WTC11 (cell line): ENCODE results near the gene PRCC. TPM values are rescaled to one million over a fixed set of nuclear protein-coding genes. Genes with fewer than 3 reads are reported as not detected.

Experiments
- ATAC-seq: fragments of 200-7000 bp; cut with Tn5 transposase; 2 replicates; pipeline ENCODE4 v1.10.0; 2021; ENCODE audit warnings: mild to moderate bottlenecking, moderate library complexity
- CTCF ChIA-PET: fragments of 300-600 bp; sonication (Branson Sonifier 250); formaldehyde crosslinking; loops from one replicate; lab custom pipeline; 2021; ENCODE audit warnings: antibody characterized with exemption; lab: Charles Lee
- POLR2A ChIA-PET: fragments of 350-600 bp; sonication (Branson Sonifier 250); formaldehyde crosslinking; loops from one replicate; lab custom pipeline; 2021; ENCODE audit warnings: antibody characterized with exemption; lab: Charles Lee
- DNase-seq: peaks from one replicate; pipeline ENCODE4 v3.0.0; 2021; ENCODE audit warnings: low spot score
- H3K27ac Mint-ChIP-seq: 2 replicates; pipeline ENCODE4 v1.8.0; 2021; ENCODE audit warnings: mixed read lengths
- H3K27me3 Mint-ChIP-seq: 2 replicates; pipeline ENCODE4 v1.8.0; 2021; ENCODE audit warnings: low read depth, mild to moderate bottlenecking, moderate library complexity, mixed read lengths
- H3K36me3 Mint-ChIP-seq: 2 replicates; pipeline ENCODE4 v1.8.0; 2021; ENCODE audit warnings: mixed read lengths
- H3K4me1 Mint-ChIP-seq: 2 replicates; pipeline ENCODE4 v1.8.0; 2022; ENCODE audit warnings: mixed read lengths
- H3K4me3 Mint-ChIP-seq: 2 replicates; pipeline ENCODE4 v1.8.0; 2021; ENCODE audit warnings: mild to moderate bottlenecking, moderate library complexity, mixed read lengths
- H3K9me3 Mint-ChIP-seq: 2 replicates; pipeline ENCODE4 v1.8.0; 2021; ENCODE audit warnings: mixed read lengths
- EMX1 ChIP-seq: fragments of 250-450 bp; sonication (Bioruptor Pico); IDR thresholded peaks from 2 replicates; pipeline ENCODE4 v1.8.0; 2021; ENCODE audit warnings: mild to moderate bottlenecking
- SP1 ChIP-seq: sonication (generic); formaldehyde crosslinking; conservative IDR thresholded peaks from 2 replicates; pipeline ENCODE4 v1.8.1; 2022; ENCODE audit warnings: missing genetic modification reagents
- TEAD1 ChIP-seq: sonication (generic); formaldehyde crosslinking; IDR thresholded peaks from 2 replicates; pipeline ENCODE4 v1.8.0; 2022; ENCODE audit warnings: mild to moderate bottlenecking, missing genetic modification reagents
- TEAD4 ChIP-seq: sonication (generic); formaldehyde crosslinking; IDR thresholded peaks from 2 replicates; pipeline ENCODE4 v1.8.0; 2022; ENCODE audit warnings: mild to moderate bottlenecking, missing genetic modification reagents
- ZNF219 ChIP-seq: sonication (generic); formaldehyde crosslinking; IDR thresholded peaks from 2 replicates; pipeline ENCODE4 v1.8.0; 2023; ENCODE audit warnings: missing genetic modification reagents, mild to moderate bottlenecking, borderline replicate concordance
- ZNF232 ChIP-seq: sonication (generic); formaldehyde crosslinking; IDR thresholded peaks from 2 replicates; pipeline ENCODE4 v1.8.0; 2022; ENCODE audit warnings: mild to moderate bottlenecking, missing genetic modification reagents
- ZNF423 ChIP-seq: fragments of 250-450 bp; sonication (Bioruptor Pico); IDR thresholded peaks from 2 replicates; pipeline ENCODE4 v2.1.2; 2022; ENCODE audit warnings: mild to moderate bottlenecking, moderate library complexity
- total RNA-seq: library from RNA; stranded (reverse); gene quantifications from 3 replicates; pipeline ENCODE4 v1.2.3, GENCODE V29; 2021
- TF ChIP-seq, protein P1 (sequence below): fragments of 250-450 bp; sonication (Bioruptor Pico); IDR thresholded peaks from 2 replicates; pipeline ENCODE4 v1.9.0; 2021; ENCODE audit warnings: mild to moderate bottlenecking
- TF ChIP-seq, protein P2 (sequence below): sonication (generic); formaldehyde crosslinking; IDR thresholded peaks from 2 replicates; pipeline ENCODE4 v1.8.0; 2022; ENCODE audit warnings: missing genetic modification reagents
- TF ChIP-seq, protein P3 (sequence below): sonication (generic); formaldehyde crosslinking; IDR thresholded peaks from 2 replicates; pipeline ENCODE4 v1.8.0; 2022; ENCODE audit warnings: mild to moderate bottlenecking, missing genetic modification reagents
- TF ChIP-seq, protein P4 (sequence below): sonication (generic); formaldehyde crosslinking; IDR thresholded peaks from 2 replicates; pipeline ENCODE4 v1.8.1; 2023; ENCODE audit warnings: mild to moderate bottlenecking, moderate library complexity, missing genetic modification reagents
- TF ChIP-seq, protein P5 (sequence below): sonication (generic); formaldehyde crosslinking; IDR thresholded peaks from 2 replicates; pipeline ENCODE4 v1.8.1; 2023; ENCODE audit warnings: mild to moderate bottlenecking, missing genetic modification reagents, moderate library complexity

PRCC gene
- total RNA-seq, 1 experiment from 2014 or later = 97.4 TPM

DNA sequence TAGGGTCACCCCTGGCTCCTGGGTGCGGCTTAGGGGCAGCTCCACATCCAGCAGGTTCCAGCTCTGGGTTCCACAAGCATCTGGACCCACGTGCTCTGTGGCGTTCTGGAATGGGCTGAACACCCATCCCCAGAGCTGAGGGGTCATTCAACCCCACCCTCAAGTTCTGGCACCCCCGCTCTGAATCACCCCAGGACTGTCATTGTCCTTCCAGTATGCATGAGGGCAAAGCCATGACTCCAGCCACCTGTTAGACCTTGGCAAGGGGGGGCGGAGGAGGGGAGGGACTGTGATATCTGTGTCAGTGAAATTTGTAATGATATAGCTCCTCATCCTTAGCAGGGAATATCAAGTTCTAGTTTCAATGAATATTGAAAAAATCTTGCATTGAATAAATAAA is 79.3 kb downstream of the PRCC start (continued):
- TF ChIP-seq, protein P1, sequence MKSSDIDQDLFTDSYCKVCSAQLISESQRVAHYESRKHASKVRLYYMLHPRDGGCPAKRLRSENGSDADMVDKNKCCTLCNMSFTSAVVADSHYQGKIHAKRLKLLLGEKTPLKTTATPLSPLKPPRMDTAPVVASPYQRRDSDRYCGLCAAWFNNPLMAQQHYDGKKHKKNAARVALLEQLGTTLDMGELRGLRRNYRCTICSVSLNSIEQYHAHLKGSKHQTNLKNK = no peak
- TF ChIP-seq ZNF423 (CRISPR knock-in tag) (no peak), ZNF219 (CRISPR knock-in tag) (no peak)
- TF ChIP-seq, all 79 proteins: peak for 0

DNA sequence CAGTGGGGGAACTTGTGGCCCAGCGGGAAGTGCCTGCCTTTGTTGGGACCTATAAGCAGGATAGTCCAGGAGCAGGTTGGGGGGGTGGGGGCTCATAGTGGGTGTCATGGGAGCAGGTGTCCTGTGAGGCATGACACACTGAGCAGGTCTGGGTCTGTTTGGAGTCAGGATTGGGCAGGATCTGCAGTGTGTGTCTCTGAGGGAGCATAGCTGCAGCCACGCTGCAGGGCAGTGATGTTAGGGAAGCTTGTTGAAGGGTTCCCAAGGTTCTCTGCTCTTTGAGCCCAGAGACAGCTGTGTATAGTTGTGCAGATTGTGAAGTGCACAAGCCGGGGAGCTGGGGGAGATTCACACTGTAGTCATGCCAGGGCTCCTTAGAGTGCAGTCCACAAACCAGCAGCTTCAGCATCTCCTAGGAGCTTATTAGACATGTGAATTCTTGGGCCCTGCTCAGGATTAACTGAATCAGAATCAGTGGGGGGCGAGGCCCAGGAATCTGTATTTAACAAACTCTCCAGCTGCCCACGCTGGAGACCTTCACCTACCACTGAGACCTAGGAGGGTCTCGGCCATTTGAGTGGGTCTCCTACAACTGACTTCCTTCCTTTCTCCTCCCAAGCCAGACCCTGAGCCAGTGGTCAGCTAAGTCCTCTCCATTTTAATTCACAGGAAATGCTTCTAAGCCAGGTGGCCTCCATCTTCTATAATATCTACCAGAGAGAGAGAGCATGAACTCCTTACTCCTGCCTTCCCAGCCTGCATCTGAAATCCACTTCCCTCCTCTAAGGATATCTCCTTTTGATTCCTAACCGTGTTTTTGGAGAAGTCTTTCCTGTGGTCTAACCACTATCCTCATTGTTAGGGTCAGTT is 80.5 kb downstream of the PRCC start:
- no peak for DNase-seq
- no peak overlapping the region for H3K27ac Mint-ChIP-seq
- H3K9me3 Mint-ChIP-seq = no peaks in the 10 kb centered on the region
- ChIA-PET CTCF (interaction anchor here (0.5 to 6.1 kb wide), 17 partner anchors 9 to 159 kb away, joined by 3 to 81 read pairs (median 6); partner anchors contain the start of genes INSRR, LRRC71 and NTRK1), POLR2A (interaction anchor here (1.3 to 1.4 kb wide), 2 partner anchors 12 to 37 kb away, joined by 3 to 8 read pairs; partner anchors contain the start of gene NTRK1)
- H3K4me1 Mint-ChIP-seq = peaks cover 16% of the 10 kb centered on the region
- TF ChIP-seq TEAD4 (CRISPR knock-in tag) = no peak
- TF ChIP-seq, protein P2, sequence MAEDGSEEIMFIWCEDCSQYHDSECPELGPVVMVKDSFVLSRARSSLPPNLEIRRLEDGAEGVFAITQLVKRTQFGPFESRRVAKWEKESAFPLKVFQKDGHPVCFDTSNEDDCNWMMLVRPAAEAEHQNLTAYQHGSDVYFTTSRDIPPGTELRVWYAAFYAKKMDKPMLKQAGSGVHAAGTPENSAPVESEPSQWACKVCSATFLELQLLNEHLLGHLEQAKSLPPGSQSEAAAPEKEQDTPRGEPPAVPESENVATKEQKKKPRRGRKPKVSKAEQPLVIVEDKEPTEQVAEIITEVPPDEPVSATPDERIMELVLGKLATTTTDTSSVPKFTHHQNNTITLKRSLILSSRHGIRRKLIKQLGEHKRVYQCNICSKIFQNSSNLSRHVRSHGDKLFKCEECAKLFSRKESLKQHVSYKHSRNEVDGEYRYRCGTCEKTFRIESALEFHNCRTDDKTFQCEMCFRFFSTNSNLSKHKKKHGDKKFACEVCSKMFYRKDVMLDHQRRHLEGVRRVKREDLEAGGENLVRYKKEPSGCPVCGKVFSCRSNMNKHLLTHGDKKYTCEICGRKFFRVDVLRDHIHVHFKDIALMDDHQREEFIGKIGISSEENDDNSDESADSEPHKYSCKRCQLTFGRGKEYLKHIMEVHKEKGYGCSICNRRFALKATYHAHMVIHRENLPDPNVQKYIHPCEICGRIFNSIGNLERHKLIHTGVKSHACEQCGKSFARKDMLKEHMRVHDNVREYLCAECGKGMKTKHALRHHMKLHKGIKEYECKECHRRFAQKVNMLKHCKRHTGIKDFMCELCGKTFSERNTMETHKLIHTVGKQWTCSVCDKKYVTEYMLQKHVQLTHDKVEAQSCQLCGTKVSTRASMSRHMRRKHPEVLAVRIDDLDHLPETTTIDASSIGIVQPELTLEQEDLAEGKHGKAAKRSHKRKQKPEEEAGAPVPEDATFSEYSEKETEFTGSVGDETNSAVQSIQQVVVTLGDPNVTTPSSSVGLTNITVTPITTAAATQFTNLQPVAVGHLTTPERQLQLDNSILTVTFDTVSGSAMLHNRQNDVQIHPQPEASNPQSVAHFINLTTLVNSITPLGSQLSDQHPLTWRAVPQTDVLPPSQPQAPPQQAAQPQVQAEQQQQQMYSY (CRISPR knock-in tag) = peak; percentile 33; the same call in 1 of the 2 replicates
- peaks cover 97% of the 10 kb centered on the region for H3K27me3 Mint-ChIP-seq
- no peaks in the 10 kb centered on the region for H3K36me3 Mint-ChIP-seq
- peak overlapping the region; percentile 71 for H3K4me3 Mint-ChIP-seq
- ATAC-seq = no peak

DNA sequence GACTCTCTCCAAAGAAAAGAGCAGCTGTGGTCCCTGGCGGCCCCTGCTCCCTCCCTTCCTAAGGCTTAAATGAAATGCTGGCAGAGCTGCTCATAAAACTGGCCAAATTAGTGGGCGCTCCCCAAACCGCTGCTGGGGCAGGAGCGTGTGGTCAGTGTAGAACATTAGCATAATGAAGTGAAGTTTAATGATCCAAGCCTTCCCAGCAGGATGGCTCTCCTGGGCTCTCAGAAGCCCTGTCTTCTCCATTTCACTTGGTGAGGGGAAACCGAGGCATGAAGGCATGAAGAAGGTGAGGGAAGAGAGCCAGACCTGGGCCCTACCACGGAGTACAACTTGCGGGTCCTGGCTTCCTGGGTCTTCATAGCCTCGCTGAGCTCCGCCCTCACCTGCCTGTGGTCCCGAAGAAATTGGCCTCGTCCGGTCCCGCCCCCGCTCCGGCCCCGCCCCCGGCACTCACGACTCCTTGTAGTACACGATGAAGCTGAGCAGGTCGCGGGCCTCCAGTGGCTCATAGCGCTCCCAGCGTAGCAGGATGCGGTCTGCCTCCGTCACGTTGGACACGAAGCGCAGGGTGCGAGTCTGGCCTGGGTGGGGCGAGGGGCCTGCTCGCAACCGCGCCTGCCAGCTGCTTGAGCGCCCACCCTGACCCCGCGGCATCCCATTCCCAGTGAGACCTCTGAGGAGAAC is 81.3 kb downstream of the PRCC start:
- H3K9me3 Mint-ChIP-seq = no peaks in the 10 kb centered on the region
- CTCF ChIA-PET = interaction anchor here (0.5 to 6.1 kb wide), 17 partner anchors 9 to 159 kb away, joined by 3 to 81 read pairs (median 6); partner anchors contain the start of genes INSRR and NTRK1
- peak overlapping the region; percentile 71 for H3K4me3 Mint-ChIP-seq
- POLR2A ChIA-PET = interaction anchor here (1.3 to 1.4 kb wide), 2 partner anchors 12 to 37 kb away, joined by 3 to 8 read pairs; partner anchors contain the start of gene NTRK1
- DNase-seq = peak; percentile 82
- H3K27ac Mint-ChIP-seq = no peak overlapping the region
- peaks cover 16% of the 10 kb centered on the region for H3K4me1 Mint-ChIP-seq
- TF ChIP-seq EMX1 (CRISPR knock-in tag) (no peak), SP1 (CRISPR knock-in tag) (peak; percentile 65), TEAD1 (no peak), ZNF232 (CRISPR knock-in tag) (no peak)
- TF ChIP-seq, protein P3, sequence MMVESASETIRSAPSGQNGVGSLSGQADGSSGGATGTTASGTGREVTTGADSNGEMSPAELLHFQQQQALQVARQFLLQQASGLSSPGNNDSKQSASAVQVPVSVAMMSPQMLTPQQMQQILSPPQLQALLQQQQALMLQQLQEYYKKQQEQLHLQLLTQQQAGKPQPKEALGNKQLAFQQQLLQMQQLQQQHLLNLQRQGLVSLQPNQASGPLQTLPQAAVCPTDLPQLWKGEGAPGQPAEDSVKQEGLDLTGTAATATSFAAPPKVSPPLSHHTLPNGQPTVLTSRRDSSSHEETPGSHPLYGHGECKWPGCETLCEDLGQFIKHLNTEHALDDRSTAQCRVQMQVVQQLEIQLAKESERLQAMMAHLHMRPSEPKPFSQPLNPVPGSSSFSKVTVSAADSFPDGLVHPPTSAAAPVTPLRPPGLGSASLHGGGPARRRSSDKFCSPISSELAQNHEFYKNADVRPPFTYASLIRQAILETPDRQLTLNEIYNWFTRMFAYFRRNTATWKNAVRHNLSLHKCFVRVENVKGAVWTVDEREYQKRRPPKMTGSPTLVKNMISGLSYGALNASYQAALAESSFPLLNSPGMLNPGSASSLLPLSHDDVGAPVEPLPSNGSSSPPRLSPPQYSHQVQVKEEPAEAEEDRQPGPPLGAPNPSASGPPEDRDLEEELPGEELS (CRISPR knock-in tag) = 0 out of 2 replicates have a peak, but pooled peaks have one; percentile 24
- ATAC-seq = peak; percentile 76
- peaks cover 97% of the 10 kb centered on the region for H3K27me3 Mint-ChIP-seq
- no peaks in the 10 kb centered on the region for H3K36me3 Mint-ChIP-seq

DNA sequence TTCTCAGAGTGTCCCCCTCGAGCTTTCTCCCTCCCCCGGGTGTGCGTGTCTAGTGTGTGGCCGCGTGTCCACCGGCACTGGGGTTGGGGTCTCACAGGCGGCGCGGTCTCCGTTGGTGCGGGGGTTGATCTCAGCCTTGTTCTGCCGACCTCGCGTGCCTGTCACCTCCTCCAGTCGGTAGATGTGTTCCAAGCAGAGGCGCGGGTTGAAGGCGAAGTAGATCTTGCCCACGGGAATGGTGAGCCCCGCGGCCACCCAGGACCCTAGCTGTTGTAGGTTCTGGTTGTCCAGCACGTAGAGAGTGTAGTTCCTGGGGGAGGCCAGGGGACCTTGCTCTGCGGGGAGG is 81.8 kb downstream of the PRCC start:
- no peaks in the 10 kb centered on the region for H3K9me3 Mint-ChIP-seq
- no peaks in the 10 kb centered on the region for H3K36me3 Mint-ChIP-seq
- no peak overlapping the region for H3K27ac Mint-ChIP-seq
- DNase-seq (no peak), ATAC-seq (peak; percentile 5; the same call in 1 of the 2 replicates)
- ChIA-PET POLR2A (interaction anchor here (1.3 to 1.4 kb wide), 2 partner anchors 11 to 36 kb away, joined by 3 to 8 read pairs; partner anchors contain the start of gene NTRK1), CTCF (interaction anchor here (0.7 to 6.1 kb wide), 15 partner anchors 9 to 160 kb away, joined by 4 to 81 read pairs (median 10); partner anchors contain the start of genes INSRR and NTRK1)
- peaks cover 97% of the 10 kb centered on the region for H3K27me3 Mint-ChIP-seq
- peaks cover 13% of the 10 kb centered on the region for H3K4me1 Mint-ChIP-seq
- TF ChIP-seq, protein P4, sequence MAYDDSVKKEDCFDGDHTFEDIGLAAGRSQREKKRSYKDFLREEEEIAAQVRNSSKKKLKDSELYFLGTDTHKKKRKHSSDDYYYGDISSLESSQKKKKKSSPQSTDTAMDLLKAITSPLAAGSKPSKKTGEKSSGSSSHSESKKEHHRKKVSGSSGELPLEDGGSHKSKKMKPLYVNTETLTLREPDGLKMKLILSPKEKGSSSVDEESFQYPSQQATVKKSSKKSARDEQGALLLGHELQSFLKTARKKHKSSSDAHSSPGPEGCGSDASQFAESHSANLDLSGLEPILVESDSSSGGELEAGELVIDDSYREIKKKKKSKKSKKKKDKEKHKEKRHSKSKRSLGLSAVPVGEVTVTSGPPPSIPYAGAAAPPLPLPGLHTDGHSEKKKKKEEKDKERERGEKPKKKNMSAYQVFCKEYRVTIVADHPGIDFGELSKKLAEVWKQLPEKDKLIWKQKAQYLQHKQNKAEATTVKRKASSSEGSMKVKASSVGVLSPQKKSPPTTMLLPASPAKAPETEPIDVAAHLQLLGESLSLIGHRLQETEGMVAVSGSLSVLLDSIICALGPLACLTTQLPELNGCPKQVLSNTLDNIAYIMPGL (CRISPR knock-in tag) = no peak
- TF ChIP-seq, protein P5, sequence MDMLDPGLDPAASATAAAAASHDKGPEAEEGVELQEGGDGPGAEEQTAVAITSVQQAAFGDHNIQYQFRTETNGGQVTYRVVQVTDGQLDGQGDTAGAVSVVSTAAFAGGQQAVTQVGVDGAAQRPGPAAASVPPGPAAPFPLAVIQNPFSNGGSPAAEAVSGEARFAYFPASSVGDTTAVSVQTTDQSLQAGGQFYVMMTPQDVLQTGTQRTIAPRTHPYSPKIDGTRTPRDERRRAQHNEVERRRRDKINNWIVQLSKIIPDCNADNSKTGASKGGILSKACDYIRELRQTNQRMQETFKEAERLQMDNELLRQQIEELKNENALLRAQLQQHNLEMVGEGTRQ = 0 out of 2 replicates have a peak, but pooled peaks have one; percentile 20
- H3K4me3 Mint-ChIP-seq = peak overlapping the region; percentile 71
